Progenitor cell of endocrine pancreas (in vitro differentiated cells): ENCODE measurements around the gene UFSP2. TPM values are rescaled to one million over a fixed set of nuclear protein-coding genes. Genes with fewer than 3 reads are reported as not detected.

Experiments
- DNase-seq: peaks from one replicate; pipeline ENCODE4 v3.0.0; 2021; ENCODE audit warnings: low spot score; ENCODE audit not compliant: unreplicated experiment
- H3K27ac Mint-ChIP-seq: 2 replicates; pipeline ENCODE4 v1.8.0; 2021; ENCODE audit warnings: mild to moderate bottlenecking, moderate library complexity, mixed read lengths
- H3K27me3 Mint-ChIP-seq: 2 replicates; pipeline ENCODE4 v1.8.0; 2021; ENCODE audit warnings: mixed read lengths
- H3K36me3 Mint-ChIP-seq: 2 replicates; pipeline ENCODE4 v1.8.0; 2022; ENCODE audit warnings: mixed read lengths; ENCODE audit not compliant: insufficient read depth
- H3K4me1 Mint-ChIP-seq: 2 replicates; pipeline ENCODE4 v1.8.0; 2021; ENCODE audit warnings: low read depth, mixed read lengths
- H3K4me3 Mint-ChIP-seq: 2 replicates; pipeline ENCODE4 v1.8.0; 2021; ENCODE audit warnings: low read depth, mild to moderate bottlenecking, moderate library complexity, mixed read lengths
- H3K9me3 Mint-ChIP-seq: 2 replicates; pipeline ENCODE4 v1.8.0; 2021; ENCODE audit warnings: low read depth, mixed read lengths
- CTCF ChIP-seq: fragments of 200-600 bp; sonication (generic); IDR thresholded peaks from one replicate; pipeline ENCODE4 v1.5.0; 2021; ENCODE audit warnings: antibody characterized with exemption, mild to moderate bottlenecking; ENCODE audit not compliant: unreplicated experiment
- long read RNA-seq: library from polyadenylated mRNA; unstranded; transcript quantifications from one replicate; pipeline ENCODE4 v2.0.0, GENCODE V29; 2020
- total RNA-seq: library from RNA; stranded (reverse); gene quantifications from 2 replicates; pipeline ENCODE4 v1.2.1, GENCODE V29; 2021

The UFSP2 gene
- total RNA-seq = 30.9 and 32.3 TPM in 2 replicates
- long read RNA-seq, transcript UFSP2-201 (12 exons, 1,630 nt) = major isoform, 127 of 143 reads
- long read RNA-seq, partial matches to known transcripts = 4 of 143 reads
- long read RNA-seq, other reads (novel, unspliced or antisense) = 9 of 143 reads

- peaks cover 6% of the 10 kb centered on the region for H3K27me3 Mint-ChIP-seq
- H3K36me3 Mint-ChIP-seq = peaks cover 4% of the 10 kb centered on the region
- H3K9me3 Mint-ChIP-seq = no peaks in the 10 kb centered on the region
- peak within 1 kb of the TSS; percentile 88 for H3K4me3 Mint-ChIP-seq
- peaks cover 10% of the 10 kb centered on the region for H3K4me1 Mint-ChIP-seq
- peak; percentile 73 for DNase-seq
- TF ChIP-seq CTCF = no peak
- H3K27ac Mint-ChIP-seq = peak within 1 kb of the TSS; percentile 100
Observed at GRCh38 chr4:185425647-185426352, at the start of gene UFSP2. Gene UFSP2 (minus strand): TSS chr4:185425964. CDS start chr4:185425868, 96 bp downstream.

- Mint-ChIP-seq H3K4me3 (no peak overlapping the region), H3K27ac (no peak overlapping the region), H3K36me3 (no peaks in the 10 kb centered on the region), H3K27me3 (peaks cover 45% of the 10 kb centered on the region), H3K4me1 (peaks cover 12% of the 10 kb centered on the region), H3K9me3 (peaks cover 3% of the 10 kb centered on the region)
- TF ChIP-seq CTCF = no peak
- DNase-seq = no peak
Observed at GRCh38 chr4:185473247-185473646, 47.5 kb upstream of the UFSP2 start.

- Mint-ChIP-seq H3K27me3 (peaks cover 45% of the 10 kb centered on the region), H3K36me3 (no peaks in the 10 kb centered on the region), H3K9me3 (peaks cover 3% of the 10 kb centered on the region), H3K27ac (no peak overlapping the region), H3K4me1 (peaks cover 12% of the 10 kb centered on the region), H3K4me3 (peak overlapping the region; percentile 69)
- TF ChIP-seq CTCF = no peak
- no peak for DNase-seq
Observed at GRCh38 chr4:185472103-185472542, 46.4 kb upstream of the UFSP2 start.

GRCh38 chr4:185471235-185472102, 45.7 kb upstream of the UFSP2 start, which contains the start of gene CCDC110:
Gene CCDC110 (minus strand): TSS chr4:185471733. CDS start chr4:185471683, 50 bp downstream.
- Mint-ChIP-seq H3K27me3 (peaks cover 47% of the 10 kb centered on the region), H3K36me3 (no peaks in the 10 kb centered on the region), H3K9me3 (peaks cover 3% of the 10 kb centered on the region), H3K27ac (peak within 1 kb of the TSS; percentile 94), H3K4me3 (peak within 1 kb of the TSS; percentile 83), H3K4me1 (peaks cover 12% of the 10 kb centered on the region)
- peak; percentile 79 for TF ChIP-seq CTCF
- peak; percentile 85 for DNase-seq
